Stimulated activated CD4-positive, alpha-beta T cell treated with anti-CD3 and anti-CD28 coated beads, Interleukin-2, amount 100 ng/mL, for 48 hours (primary cell): ENCODE measurements around the gene LIMK2.

Source experiments
- DNase-seq, 2 donors: peaks; one replicate each; pipeline ENCODE4 v3.0.0-alpha.2; 2020

The LIMK2 gene

DNA sequence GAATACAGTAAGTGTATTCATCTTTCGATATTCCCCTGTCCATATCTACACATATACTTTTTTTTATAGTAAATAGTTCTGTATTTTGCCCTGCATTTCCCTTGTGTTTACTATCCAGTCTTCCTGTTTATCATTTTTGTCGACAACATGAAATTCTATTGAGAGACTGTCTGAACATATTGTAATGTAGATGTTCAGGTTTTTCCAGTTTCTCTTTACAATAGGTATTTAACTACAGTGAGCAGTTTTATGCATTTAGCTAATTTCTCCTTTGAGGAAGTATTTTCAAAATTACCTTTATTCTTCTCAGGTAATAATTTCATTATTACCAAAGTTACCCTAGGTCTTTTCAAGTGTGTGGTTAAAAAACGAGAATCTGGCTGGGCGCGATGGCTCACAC is 63.5 kb downstream of the LIMK2 start:
- no peak for DNase-seq

GRCh38 chr22:31276426-31277167 is 64.5 kb downstream of the LIMK2 start:
- DNase-seq, result no peak

GRCh38 chr22:31277741-31278140 is 65.6 kb downstream of the LIMK2 start:
- DNase-seq, result no peak

DNA sequence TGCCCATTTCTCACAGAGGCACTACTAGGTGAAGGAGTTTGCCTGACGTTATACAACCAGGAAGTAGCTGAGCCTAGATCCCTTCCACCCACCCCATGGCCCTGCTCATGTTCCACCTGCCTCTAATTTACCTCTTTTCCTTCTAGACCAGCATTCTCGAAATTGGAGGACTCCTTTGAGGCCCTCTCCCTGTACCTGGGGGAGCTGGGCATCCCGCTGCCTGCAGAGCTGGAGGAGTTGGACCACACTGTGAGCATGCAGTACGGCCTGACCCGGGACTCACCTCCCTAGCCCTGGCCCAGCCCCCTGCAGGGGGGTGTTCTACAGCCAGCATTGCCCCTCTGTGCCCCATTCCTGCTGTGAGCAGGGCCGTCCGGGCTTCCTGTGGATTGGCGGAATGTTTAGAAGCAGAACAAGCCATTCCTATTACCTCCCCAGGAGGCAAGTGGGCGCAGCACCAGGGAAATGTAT is 66.1 kb downstream of the LIMK2 start:
- DNase-seq, result no peak

GRCh38 chr22:31278626-31279326 is 66.7 kb downstream of the LIMK2 start:
- no peak for DNase-seq

- DNase-seq, result no peak
These were observed 67.2 kb downstream of the LIMK2 start for GRCh38 chr22:31279327-31279669.

DNA sequence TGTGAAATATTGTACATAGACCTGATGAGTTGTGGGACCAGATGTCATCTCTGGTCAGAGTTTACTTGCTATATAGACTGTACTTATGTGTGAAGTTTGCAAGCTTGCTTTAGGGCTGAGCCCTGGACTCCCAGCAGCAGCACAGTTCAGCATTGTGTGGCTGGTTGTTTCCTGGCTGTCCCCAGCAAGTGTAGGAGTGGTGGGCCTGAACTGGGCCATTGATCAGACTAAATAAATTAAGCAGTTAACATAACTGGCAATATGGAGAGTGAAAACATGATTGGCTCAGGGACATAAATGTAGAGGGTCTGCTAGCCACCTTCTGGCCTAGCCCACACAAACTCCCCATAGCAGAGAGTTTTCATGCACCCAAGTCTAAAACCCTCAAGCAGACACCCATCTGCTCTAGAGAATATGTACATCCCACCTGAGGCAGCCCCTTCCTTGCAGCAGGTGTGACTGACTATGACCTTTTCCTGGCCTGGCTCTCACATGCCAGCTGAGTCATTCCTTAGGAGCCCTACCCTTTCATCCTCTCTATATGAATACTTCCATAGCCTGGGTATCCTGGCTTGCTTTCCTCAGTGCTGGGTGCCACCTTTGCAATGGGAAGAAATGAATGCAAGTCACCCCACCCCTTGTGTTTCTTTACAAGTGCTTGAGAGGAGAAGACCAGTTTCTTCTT is 67.9 kb downstream of the LIMK2 start:
- DNase-seq, result no peak

- DNase-seq, result no peak
These were observed 69.6 kb downstream of the LIMK2 start for GRCh38 chr22:31281733-31282132.

GRCh38 chr22:31282748-31283468 is 70.8 kb downstream of the LIMK2 start:
- DNase-seq, result no peak

DNA sequence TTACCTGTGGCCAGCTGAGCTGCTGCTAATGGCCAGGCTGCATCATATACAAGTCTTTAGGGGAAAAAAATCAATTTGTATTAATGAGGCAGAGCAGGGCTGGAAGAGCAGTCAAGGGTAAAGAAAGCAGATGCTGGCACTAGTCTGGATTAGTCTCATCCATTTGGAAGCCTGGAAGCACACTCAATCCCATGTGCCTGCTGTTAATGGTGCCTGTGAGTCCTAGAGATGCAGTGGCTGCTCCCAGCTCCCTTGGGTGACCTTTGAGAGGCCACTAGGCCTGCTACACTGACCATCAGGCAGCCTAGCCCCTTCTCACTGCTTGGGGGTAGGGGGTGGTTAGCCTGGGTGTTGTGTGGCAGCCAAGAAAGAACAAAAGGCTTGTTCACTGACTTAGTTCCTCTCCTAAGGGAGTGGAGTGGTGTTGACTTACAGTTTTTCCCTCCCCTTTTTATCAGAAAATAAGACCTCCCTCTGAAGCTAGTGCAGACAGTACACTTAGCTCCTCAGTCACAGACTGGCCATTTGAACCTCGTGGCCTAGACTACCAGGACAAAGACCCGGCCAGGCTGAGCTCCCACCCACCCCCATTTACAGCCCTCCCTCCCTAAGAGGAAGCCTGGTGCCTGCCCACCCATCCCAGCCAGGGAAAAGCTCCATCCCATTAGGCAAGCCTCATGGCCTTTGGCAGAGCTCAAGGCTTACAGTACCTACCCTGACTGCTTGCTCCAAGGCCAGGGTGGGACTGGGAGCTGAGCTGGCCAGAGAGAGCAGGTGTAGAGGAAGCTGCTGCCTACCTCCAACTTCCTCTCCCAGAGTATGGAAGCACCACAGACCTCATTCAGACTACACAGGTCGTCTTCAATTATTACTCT is 72.4 kb downstream of the LIMK2 start:
- no peak for DNase-seq

- DNase-seq, result peak in 1 of 2 donors; percentile 36
These were observed 74.5 kb downstream of the LIMK2 start for GRCh38 chr22:31286360-31287255.

DNA sequence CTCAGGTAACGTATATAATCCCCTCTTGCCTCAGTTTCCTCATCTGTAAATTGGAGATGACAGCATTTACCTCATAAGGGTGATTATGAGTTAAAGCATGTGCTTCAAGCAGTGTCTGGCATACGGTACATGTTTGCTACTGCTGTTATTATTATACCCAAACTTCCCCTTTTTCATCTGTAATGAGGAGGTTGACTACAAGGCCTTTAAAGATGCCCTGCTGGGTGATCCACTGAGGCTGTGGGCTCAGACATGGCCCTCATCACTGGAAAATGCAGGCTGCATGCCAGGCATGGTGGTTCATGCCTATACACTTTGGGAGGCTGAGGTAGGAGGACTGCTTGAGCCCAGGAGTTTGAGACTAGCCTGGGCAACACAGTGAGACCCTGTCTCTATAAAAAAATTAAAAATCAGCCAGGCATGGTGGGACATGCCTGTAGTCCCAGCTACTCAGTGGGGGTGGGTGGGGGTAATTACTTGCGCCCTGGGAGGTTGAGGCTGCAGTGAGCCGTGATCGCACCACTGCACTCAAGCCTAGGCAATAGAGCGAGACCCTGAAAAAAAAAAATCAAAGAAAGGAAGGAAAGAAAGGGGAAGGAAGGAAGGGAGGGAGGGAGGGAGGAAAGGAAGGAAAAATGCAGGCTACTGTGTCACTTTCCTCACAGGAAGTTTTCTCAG is 75.9 kb downstream of the LIMK2 start:
- DNase-seq, result no peak

GRCh38 chr22:31288496-31289240 is 76.6 kb downstream of the LIMK2 start:
- DNase-seq, result no peak

DNA sequence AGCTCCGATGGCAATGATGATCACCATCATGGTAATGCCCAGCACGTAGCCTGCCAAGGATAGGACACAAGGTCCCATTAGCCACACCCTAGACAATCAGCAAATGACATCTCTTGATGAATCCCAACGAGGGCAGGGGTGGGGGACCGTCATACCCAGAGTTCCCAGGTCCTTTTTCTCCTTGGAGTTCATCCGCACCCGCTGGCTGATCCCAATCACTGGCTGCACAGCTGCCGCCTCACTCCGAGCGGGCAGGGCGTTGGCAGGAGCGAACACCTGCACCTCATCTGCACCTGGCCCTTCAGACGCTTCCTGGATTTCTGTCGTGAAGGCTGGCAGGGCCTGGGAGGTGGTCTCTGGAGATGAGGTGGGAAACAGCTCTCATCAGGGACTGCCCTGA is 77.2 kb downstream of the LIMK2 start:
- no peak for DNase-seq

GRCh38 chr22:31290494-31291471 is 78.7 kb downstream of the LIMK2 start:
- DNase-seq, result peak; percentile 88 to 89

- no peak for DNase-seq
These were observed 79.6 kb downstream of the LIMK2 start for GRCh38 chr22:31291481-31292235.

- DNase-seq, result peak; percentile 71 to 80
These were observed 80.3 kb downstream of the LIMK2 start, which contains the start of gene PIK3IP1 for GRCh38 chr22:31292236-31292989. TSS of gene PIK3IP1 (minus strand) at chr22:31292488. CDS start at chr22:31292344, 144 bp downstream.
